NCI-H146 treated with DMSO at 0.1 percent for 48 hours (cell line): ENCODE data around the gene BSDC1.
"Not testable (repeated sequence)": the region's sequence is repeated elsewhere in the genome, so short reads cannot be mapped to it uniquely, and the experiment has no call there.

ENCODE experiments used
- DNase-seq: peaks from one replicate; lab custom pipeline; 2025; ENCODE audit not compliant: unreplicated experiment; lab: John Stamatoyannopoulos, UW

Gene BSDC1

GRCh38 chr1:32396524-32396923 is 2.3 kb upstream of the BSDC1 start:
- not testable (repeated sequence) for DNase-seq

GRCh38 chr1:32394890-32395432 is 720 bp upstream of the BSDC1 start:
- DNase-seq, result peak; percentile 41

DNA sequence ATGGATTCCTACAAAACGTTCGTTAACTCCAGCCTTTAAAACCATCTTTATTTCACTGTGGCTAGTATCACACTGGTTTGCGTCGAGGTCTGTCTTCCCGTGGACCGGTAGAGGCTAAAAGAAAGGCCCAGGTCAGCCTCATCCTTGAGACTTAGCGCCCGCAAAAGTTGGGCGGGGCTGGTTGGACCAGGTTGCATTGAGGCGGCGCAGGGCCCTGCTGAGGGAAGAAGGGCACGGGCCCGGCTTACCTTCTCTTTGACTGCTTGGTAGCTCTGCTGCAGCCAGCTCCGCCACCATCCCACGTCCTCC is 455 bp downstream of the BSDC1 start:
- DNase-seq, result no peak

GRCh38 chr1:32393136-32393535 is 1.1 kb downstream of the BSDC1 start:
- DNase-seq, result no peak

DNA sequence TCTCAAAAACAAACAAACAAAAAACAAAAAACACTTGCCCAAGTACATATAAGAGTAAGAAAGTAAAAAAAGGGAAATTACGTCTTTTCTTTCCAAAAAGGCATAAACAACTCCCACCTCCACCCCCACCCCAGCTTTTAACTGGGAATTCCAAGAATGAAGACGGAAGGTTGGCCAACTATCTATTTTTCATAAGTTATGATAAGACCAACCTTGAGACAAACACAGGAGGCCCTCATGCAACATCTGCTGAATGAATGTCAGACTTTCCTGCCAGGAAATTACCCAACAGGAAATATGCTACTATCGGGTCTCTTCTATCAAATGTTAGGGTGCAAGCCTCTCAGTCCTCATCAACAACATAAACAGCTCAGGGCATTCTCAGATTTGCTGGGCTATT is 1.9 kb downstream of the BSDC1 start:
- no peak for DNase-seq

- DNase-seq, result no peak
Measured at GRCh38 chr1:32390904-32391870, 3.1 kb downstream of the BSDC1 start.

GRCh38 chr1:32388641-32389040 is 5.6 kb downstream of the BSDC1 start:
- DNase-seq, result no peak

- DNase-seq, result no peak
Measured at GRCh38 chr1:32386676-32387392, 7.4 kb downstream of the BSDC1 start.

DNA sequence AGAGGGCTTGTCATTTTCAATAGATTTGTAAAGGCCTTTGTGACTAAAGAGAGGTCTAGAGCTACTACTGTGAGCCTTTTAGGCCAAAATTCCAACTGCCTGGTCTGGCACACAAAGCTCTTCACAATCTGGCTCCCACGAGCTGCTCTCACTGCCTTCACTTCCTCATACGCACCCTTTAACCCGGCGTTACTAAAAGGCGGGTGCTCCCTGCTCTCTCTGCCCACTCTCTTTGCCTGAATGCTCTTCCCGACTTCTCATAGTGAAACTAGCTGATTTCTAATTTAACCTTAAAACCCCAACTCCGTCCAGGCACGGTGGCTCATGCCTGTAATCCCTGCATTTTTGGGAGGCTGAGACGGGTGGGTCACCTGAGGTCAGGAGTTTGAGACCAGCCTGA is 14.2 kb downstream of the BSDC1 start:
- no peak for DNase-seq

GRCh38 chr1:32377541-32378220 is 16.6 kb downstream of the BSDC1 start:
- no peak for DNase-seq

- DNase-seq, result no peak
Measured at GRCh38 chr1:32376199-32376598, 18.0 kb downstream of the BSDC1 start.

DNA sequence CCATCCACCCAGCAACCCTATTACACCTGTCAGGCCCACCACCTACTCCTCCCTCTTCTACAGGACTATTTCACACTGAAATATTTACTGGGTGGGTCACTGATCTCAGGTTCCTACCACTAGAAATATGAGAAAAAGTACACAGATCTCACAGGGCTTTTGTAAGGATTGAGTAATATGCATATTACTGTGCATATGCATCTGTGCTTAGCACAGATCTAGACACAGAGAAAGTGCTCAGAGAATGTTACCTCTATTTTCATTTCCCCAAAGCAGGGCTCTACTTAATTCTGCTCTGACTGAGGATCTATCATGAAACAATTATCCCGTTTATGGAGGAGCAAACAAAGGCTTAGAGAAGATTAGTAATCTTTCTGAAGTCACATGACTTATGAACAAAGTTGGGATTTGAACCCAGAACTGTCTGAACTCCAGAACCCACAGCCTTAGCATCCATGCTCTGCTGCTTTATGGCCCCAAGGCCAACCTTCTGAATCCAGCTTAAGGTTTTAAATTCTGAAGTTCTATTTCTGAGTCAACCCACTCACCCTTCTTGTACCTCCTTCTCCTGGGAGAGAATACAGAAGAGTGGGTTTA is 20.1 kb downstream of the BSDC1 start:
- no peak for DNase-seq

DNA sequence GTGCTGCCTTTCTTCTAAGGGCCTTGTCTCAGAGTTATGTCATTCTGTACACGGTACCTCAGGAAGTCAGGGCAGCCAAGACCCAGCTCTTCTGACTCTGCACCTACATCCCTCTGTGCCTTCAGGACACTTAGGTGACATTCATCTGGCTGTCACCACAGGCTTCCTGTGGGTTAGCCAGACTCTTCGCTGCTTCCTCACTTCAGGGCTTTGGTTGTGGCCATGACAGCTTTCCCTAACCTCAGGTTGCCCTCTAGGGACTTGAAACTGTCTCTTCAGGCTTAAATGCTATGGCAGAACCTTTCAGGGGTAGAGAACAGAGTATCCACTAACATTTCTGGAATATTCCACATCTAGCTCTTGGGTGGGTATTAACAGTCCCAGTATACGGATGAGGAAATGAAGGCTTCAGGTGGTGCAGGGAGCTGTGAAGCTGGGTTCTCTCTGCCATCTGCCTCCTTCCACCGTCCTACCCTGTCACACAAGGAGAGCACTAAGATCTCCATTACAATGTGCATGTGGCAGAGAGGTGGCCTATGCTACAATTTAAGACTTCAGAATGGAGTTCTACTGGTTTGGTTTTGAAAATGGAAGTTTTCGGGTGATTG is 22.0 kb downstream of the BSDC1 start:
- DNase-seq, result no peak

- DNase-seq, result no peak
Measured at GRCh38 chr1:32367912-32368635, 26.2 kb downstream of the BSDC1 start.

- no peak for DNase-seq
Measured at GRCh38 chr1:32365445-32365844, 28.8 kb downstream of the BSDC1 start.

DNA sequence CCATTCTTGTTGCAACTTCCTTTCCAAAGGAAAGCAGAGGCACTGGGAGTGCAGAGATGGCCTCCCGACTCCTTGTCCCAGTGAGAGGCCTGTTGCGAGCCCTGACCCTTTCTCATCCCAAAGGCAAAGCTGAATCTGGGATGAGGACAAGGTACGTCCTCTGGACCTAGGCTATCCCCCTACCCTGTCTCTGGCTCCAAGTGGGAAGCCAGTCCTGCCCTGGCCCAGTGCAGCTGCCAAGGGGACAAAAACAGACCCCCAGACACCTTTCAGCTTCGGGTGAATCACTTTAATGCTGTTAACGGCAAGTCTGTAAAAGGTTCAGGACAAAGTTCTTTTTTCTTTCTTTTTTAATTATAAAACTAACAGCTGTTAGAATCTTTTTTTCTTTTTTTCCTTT is 29.4 kb downstream of the BSDC1 start:
- DNase-seq, result no peak

DNA sequence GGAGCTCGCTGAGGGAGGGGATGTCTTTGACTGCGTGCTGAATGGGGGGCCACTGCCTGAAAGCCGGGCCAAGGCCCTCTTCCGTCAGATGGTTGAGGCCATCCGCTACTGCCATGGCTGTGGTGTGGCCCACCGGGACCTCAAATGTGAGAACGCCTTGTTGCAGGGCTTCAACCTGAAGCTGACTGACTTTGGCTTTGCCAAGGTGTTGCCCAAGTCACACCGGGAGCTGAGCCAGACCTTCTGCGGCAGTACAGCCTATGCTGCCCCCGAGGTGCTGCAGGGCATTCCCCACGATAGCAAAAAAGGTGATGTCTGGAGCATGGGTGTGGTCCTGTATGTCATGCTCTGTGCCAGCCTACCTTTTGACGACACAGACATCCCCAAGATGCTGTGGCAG is 30.5 kb downstream of the BSDC1 start:
- DNase-seq, result no peak

DNA sequence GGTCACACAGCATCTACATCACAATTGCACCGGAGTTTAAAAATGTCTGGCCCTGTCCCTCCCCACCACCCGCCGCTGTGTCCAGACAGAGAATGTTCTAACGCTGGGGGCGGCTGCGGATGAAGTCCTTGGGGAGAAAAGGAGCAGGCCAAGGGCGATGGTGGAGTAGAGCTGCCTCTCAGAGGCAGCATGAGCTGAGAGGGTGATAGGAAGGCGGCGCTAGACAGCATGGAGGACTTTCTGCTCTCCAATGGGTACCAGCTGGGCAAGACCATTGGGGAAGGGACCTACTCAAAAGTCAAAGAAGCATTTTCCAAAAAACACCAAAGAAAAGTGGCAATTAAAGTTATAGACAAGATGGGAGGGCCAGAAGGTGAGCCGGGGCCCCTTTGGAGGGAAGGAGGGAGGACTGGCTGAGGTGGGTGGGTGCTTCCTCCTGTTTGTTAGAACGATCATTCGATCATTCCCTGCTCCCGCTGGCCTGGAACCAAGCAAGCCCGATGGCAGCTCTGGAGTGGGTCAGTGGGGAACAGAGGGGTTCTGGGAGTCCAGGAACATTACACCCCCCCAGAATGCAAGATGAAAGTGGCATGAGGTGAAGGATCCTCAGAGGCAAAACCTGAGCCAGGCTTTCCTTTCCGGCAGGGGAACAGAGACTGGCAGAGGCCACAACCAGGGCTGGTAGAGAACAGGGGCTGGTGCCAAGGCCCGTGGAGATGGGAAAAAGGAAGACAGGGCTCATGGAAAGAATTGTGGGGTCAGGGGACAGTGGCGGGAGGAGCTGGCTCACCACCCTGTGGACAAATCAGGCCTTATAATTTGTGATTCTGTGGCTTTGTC is 31.5 kb downstream of the BSDC1 start, which contains the start of the genes FAM229A and TSSK3:
Gene FAM229A, minus strand, starts transcription at position 12 of the 840 bp plus-strand sequence. CDS start 394 bp downstream, outside the sequence.
Gene TSSK3, plus strand, starts transcription at position 66 of the 840 bp plus-strand sequence. Its CDS starts 163 bp downstream, at position 229.
- DNase-seq, result no peak
